ENCODE measurements around the gene FBXO24.
A peak's percentile ranks its signal among the peaks of the same experiment; 100 is the strongest.

DNA sequence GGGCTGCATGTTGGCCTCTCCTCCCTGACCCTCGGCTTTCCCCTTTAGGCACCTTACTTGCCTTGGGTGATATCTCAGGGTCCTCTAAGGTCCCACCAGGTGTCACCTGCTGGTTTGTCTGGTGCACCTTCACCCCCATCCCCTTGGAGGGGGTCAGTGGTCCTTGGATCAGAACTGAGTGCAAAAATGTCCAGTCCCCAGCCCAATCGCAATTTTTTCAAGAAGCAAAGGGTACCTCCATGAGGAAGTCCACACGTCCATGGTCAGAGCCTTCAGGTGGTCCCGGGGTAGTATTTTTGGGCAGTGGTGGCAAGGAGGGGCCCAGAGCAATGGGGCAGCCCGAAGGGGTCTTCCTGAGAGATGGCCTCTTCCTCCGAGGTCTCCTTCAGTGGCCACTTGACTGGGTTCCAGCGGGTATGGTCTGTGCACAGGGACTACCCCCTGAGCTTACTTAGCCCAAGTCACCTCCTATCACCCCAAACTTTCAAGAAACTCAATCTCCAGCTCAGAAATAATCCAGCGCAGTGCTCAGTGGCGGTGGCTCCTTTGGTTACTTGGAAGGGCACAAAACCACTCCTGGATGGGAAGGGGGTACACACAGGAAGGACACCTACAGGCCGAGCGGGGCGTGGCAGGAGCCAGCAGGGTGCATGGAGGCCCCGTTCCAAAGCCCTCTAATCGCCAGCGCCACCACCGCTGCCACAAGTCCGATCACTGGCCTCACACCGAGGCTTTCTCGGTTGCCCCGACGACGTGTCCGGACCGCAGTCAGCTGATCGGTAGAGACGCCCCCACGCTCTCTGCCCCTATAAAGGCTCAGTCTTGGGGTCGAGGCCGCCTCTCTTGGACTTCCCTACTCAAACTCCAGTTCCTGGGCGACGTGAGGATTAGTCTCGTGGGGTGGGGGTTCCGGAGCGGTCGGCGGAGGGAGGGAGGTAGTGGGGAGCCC, 17.0 kb upstream of the FBXO24 start:
- TF ChIP-seq, protein P1, sequence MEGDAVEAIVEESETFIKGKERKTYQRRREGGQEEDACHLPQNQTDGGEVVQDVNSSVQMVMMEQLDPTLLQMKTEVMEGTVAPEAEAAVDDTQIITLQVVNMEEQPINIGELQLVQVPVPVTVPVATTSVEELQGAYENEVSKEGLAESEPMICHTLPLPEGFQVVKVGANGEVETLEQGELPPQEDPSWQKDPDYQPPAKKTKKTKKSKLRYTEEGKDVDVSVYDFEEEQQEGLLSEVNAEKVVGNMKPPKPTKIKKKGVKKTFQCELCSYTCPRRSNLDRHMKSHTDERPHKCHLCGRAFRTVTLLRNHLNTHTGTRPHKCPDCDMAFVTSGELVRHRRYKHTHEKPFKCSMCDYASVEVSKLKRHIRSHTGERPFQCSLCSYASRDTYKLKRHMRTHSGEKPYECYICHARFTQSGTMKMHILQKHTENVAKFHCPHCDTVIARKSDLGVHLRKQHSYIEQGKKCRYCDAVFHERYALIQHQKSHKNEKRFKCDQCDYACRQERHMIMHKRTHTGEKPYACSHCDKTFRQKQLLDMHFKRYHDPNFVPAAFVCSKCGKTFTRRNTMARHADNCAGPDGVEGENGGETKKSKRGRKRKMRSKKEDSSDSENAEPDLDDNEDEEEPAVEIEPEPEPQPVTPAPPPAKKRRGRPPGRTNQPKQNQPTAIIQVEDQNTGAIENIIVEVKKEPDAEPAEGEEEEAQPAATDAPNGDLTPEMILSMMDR (IDR thresholded peaks at IDR 0.05; ENCODE audit: low read length): peak; percentile 52; the same call in 1 of the 2 replicates
- no peak for TF ChIP-seq EZH2 (IDR thresholded peaks at IDR 0.05; ENCODE audit: borderline replicate concordance, low read length)

All from OCI-LY1 (cell line).